IPS-18a (cell line): ENCODE measurements around the gene EBF3.

Source experiments
- H3K27ac ChIP-seq: one replicate; pipeline ENCODE4 v1.5.1; 2013; ENCODE audit warnings: low read length
- H3K27me3 ChIP-seq: one replicate; pipeline ENCODE4 v1.6.1; 2013; ENCODE audit warnings: mild to moderate bottlenecking, low read length; ENCODE audit not compliant: control insufficient read depth, insufficient read depth
- H3K36me3 ChIP-seq: one replicate; pipeline ENCODE4 v1.6.1; 2013; ENCODE audit warnings: low read depth, low read length; ENCODE audit not compliant: control insufficient read depth
- H3K4me1 ChIP-seq: one replicate; pipeline ENCODE4 v1.6.1; 2013; ENCODE audit warnings: low read depth, low read length; ENCODE audit not compliant: control insufficient read depth
- H3K4me3 ChIP-seq: one replicate; pipeline ENCODE4 v1.5.1; 2013; ENCODE audit warnings: low read length
- H3K9ac ChIP-seq: one replicate; pipeline ENCODE4 v1.6.1; 2013; ENCODE audit warnings: mild to moderate bottlenecking, low read length, moderate library complexity
- H3K9me3 ChIP-seq: one replicate; pipeline ENCODE4 v1.6.1; 2013; ENCODE audit warnings: low read depth, low read length; ENCODE audit not compliant: control insufficient read depth

Gene EBF3

DNA sequence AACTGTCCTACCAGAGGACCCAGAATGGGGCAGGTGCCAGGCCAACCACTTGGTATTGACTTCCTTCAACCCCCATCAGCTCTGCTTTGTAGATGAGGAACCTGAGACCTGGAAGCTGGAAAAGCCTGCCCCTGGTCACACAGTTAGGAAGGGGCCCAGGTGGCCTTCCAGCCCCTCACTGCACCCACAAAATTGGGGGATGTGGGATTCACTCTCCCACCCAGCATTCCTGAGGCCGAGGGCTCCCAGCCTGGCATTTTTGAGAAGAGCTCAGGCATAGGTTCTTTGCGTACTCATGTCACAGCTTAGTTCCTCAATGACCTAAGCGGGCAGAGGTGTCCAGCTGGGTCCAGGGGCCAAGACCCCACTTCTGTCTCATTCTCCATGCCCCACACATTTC lies 46.1 kb downstream of the EBF3 start:
- Histone ChIP-seq H3K27ac (no peak overlapping the region), H3K4me3 (no peak overlapping the region), H3K9ac (no peak overlapping the region), H3K27me3 (no peaks in the 10 kb centered on the region), H3K4me1 (no peaks in the 10 kb centered on the region), H3K36me3 (no peaks in the 10 kb centered on the region), H3K9me3 (no peaks in the 10 kb centered on the region)

DNA sequence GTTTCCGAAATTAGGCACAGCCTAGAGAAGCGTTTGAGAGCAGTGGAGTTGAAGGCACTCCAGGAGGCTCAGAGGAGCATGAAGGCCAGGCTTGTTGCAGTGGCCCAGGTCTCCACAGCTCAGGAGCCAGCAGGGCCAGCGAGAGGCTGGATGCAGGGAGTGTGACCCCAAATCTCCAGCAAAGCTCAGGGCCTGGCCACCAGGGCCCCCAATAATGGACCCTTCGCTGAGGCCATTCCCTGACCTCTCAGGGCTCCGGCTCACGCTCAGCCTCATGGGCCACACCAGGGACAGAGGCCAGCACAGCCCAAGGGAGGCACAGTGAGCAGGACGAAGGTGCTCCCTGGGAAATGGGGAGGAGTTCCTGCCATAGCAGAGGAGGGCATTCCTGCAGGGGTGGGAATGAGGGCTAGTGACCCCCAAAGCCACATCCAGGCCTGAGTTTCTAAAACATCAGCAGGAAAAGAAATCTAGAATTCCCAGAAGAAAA lies 47.5 kb downstream of the EBF3 start:
- H3K36me3 ChIP-seq, result no peaks in the 10 kb centered on the region
- no peak overlapping the region for H3K9ac ChIP-seq
- H3K27me3 ChIP-seq, result no peaks in the 10 kb centered on the region
- no peaks in the 10 kb centered on the region for H3K9me3 ChIP-seq
- peaks cover 6% of the 10 kb centered on the region for H3K4me1 ChIP-seq
- no peak overlapping the region for H3K4me3 ChIP-seq
- no peak overlapping the region for H3K27ac ChIP-seq

DNA sequence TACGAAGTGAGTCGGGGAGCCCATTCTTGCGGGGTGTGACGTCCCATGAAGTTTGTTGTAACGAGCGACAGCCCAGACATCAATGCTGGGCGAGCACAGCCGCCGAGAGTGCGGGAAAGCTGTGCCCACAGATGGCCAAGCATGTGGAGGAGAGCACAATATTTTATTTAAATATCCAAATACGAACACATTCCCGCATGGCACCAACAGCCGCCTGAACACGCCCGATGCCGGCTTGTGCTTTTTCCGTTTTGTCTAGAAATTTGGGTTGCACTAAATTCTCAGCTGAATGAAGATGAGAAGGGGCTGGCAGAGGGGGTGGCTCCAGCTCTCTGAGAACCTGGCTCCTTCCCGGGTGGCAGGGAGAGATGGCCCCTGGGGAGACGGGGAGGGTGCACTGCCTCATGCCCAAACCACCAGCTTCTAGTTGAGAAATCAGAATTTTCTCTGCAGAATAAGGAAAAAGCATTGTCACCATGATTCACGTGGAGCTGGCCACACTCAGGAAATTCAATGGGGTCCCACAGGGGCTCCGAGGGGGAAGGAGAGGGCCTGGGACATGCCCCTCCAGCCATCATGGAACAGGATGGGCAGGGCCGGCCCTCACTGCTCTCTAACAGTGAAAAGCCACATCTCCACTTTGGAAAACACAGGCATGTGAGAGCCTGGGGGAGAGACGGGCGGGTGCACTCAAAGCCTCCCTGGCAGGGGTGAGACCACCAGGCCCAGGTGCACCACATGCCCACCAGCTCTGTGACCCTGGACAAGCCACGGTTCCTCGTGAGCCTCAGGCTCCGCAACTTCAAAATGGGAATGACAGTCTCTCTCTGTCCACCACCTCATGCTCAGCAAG lies 48.3 kb downstream of the EBF3 start:
- peaks cover 6% of the 10 kb centered on the region for H3K4me1 ChIP-seq
- no peak overlapping the region for H3K27ac ChIP-seq
- no peaks in the 10 kb centered on the region for H3K27me3 ChIP-seq
- H3K9ac ChIP-seq, result no peak overlapping the region
- no peaks in the 10 kb centered on the region for H3K9me3 ChIP-seq
- H3K36me3 ChIP-seq, result no peaks in the 10 kb centered on the region
- H3K4me3 ChIP-seq, result no peak overlapping the region

DNA sequence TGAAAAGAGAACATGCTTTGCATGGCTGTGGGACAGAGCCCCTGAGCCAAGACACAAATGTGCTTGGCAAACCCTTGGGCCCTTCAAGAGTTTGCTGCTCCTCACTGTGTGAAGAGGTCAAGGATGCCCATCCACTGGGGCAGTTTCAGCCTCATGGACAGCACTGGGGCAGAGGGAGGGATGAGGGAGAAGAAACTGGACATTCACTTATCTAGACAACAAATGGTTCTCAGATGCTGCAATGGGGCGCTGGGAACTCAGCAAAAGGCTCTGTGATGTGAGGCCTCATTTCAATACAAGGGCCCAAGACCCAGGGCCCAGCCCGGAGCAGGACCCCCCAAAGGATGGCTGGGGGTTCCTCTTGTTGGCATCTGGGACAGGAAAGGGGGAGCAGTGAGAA lies 49.1 kb downstream of the EBF3 start:
- Histone ChIP-seq H3K4me3 (no peak overlapping the region), H3K36me3 (no peaks in the 10 kb centered on the region), H3K27me3 (no peaks in the 10 kb centered on the region), H3K4me1 (peaks cover 6% of the 10 kb centered on the region), H3K27ac (no peak overlapping the region), H3K9me3 (no peaks in the 10 kb centered on the region), H3K9ac (no peak overlapping the region)

DNA sequence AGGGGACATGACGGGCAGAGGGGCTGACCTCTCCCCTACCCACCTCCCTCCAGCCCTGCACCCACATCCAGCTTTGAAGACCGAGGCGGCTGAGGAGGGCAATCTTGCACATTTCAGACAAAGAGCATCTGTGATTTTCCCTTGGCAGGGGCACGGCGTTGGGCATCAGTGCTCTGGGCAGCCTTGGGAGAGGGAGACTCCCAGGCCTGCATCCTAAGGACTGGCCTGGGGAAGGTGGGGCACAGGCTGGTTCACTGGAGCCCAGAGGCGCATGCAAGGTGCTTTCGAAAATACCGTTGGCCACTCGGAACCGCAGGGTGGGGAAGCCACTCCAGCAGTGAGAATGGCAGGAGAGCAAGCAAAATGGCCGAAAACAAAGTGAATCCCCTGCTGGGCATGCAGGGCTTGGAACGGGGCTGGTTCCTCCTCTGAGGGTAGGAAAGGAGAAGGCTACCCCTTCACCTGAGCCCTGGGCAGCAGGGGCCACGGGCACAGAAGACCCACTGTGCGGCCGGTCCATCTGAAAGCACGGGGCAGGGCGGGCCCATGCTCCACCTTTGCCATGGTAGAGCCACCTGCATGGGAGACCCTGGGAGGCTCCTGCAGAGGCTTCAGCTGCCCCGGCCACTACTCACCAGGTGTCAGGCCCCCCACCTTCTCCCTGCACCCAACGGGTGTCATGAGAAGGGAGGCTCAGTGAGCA lies 49.8 kb downstream of the EBF3 start:
- no peaks in the 10 kb centered on the region for H3K36me3 ChIP-seq
- H3K9me3 ChIP-seq, result no peaks in the 10 kb centered on the region
- no peak overlapping the region for H3K9ac ChIP-seq
- peaks cover 6% of the 10 kb centered on the region for H3K4me1 ChIP-seq
- H3K27me3 ChIP-seq, result no peaks in the 10 kb centered on the region
- no peak overlapping the region for H3K27ac ChIP-seq
- H3K4me3 ChIP-seq, result no peak overlapping the region

DNA sequence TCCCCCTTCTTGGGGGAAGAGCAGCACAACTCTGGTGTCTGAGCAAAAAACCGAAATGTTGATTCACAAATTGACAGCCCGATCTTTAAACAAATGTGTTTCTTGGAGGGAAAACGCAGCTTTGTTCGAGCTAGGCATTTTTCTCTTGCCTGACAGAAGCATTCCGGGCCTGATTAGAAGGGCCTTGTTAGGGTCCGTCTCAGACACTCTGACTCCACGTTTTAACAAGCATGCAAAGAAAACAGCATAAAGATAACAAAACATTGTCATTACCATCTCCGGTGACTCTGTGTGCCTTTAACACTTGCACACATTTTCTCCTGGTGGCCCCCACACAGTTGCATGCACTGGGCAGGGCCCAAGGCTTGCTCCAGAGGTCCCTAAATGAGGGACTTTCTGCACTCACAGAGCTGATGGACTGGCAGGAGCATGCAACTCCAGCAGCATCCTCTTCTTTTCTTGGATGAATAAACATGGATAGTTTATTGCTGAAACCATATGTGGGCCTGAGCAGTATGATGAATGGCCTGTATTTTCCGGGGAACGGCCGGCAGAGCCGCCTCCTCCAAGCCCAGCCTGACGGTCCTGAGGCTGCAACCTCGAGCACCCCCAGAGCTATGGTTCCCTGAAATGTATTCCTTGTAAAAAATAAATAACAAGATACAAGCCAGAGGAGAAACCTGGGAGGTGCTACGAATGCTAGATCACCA lies 50.9 kb downstream of the EBF3 start:
- H3K27me3 ChIP-seq, result no peaks in the 10 kb centered on the region
- H3K9me3 ChIP-seq, result no peaks in the 10 kb centered on the region
- no peak overlapping the region for H3K27ac ChIP-seq
- H3K4me1 ChIP-seq, result peaks cover 6% of the 10 kb centered on the region
- no peaks in the 10 kb centered on the region for H3K36me3 ChIP-seq
- H3K9ac ChIP-seq, result no peak overlapping the region
- H3K4me3 ChIP-seq, result no peak overlapping the region

DNA sequence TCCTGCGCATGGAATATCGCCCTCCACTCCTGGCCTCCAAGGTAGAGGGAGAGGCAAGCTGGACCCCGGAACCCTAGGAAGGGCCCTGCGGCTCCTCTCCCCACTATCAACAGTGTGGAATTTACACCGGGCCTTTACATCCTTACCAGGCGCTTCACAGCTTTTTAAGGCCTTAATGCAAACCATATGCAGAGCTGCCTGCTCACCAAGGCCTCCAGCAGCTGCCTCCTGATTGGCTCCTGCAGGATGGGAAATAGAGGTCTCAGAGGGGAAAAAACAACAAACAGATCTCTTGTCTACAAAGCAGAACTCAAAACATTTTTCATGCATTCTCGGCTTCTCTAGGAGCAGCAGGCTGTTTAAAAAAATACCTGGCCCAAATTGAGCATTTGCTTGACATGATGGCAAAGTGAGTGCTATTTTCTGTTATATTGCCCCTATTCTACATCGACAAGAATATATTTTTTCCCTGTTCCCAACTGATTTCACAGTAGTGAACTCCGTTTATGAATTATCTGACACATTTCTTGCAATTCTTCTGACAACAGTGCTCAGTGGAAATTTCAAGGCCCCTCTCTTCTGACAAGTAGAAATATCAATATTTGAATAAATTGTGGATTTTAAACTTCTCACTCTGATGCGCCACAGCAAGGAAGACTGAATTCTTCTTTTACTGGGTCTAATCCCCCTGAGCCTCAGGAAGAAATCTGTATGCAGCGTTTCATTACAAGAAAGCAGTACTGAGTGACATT lies 51.7 kb downstream of the EBF3 start:
- Histone ChIP-seq H3K4me3 (no peak overlapping the region), H3K9me3 (no peaks in the 10 kb centered on the region)

DNA sequence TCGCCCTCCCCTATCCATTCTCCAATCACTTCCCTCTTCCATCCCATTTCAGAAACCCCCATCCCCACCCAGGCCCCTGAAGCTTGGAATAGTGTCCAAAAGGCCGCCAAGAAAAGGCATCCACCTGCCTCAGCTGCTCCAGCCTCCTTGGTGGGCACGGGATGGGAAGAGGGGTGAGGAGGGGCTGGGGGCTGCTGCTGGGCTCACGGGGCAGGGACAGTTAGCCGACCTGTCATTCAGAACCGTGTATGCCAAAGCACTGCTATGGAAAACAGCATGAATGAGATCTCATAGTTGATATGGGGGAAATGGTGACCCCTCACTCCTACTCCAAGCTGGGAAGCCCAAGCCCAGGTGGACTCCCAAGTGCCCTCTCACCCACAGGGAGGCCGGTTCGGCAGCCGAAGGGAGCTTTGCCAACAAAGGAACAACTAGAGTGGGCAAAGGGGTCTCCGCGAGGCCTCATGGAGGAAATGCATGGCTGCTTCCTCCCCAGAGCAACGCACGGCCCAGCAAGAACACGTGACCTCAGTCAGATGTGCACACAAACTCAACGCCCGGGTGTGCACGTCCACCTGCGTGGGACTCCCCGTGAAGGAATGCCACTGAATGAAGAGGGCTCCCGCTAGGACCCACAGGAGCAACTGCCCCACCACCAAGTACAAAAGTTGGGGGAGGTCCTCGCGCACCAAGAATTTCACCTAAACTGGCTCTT lies 52.5 kb downstream of the EBF3 start:
- H3K27me3 ChIP-seq, result no peaks in the 10 kb centered on the region
- no peak overlapping the region for H3K9ac ChIP-seq
- no peak overlapping the region for H3K27ac ChIP-seq

More for the DNA sequence above, 51.7 kb downstream of the EBF3 start:
- no peak overlapping the region for H3K9ac ChIP-seq
- H3K27me3 ChIP-seq, result no peaks in the 10 kb centered on the region
- H3K27ac ChIP-seq, result no peak overlapping the region
- H3K4me1 ChIP-seq, result peaks cover 6% of the 10 kb centered on the region
- H3K36me3 ChIP-seq, result no peaks in the 10 kb centered on the region

DNA sequence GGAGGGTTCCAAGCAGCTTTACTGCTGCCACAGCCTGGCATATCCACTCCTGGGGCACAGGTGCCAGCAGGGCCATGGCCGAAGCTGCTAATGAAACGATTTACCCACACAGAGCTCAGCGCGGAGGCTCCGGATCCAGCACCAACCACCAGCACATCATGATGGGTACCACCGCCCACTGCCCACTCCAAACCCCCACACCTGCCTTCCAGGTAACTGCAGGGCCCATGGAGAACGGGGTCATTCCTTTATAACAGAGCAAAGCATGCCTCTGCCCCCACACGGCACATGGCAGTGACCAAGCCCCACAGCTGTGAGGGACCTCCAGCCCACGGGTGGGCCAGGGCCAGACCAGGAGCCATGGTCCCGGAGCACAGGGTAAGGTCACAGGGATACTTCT lies 53.2 kb downstream of the EBF3 start:
- no peak overlapping the region for H3K9ac ChIP-seq
- no peak overlapping the region for H3K27ac ChIP-seq
- H3K9me3 ChIP-seq, result no peaks in the 10 kb centered on the region
- no peak overlapping the region for H3K4me3 ChIP-seq
- no peaks in the 10 kb centered on the region for H3K36me3 ChIP-seq
- peaks cover 6% of the 10 kb centered on the region for H3K4me1 ChIP-seq
- no peaks in the 10 kb centered on the region for H3K27me3 ChIP-seq

More for the DNA sequence above, 52.5 kb downstream of the EBF3 start:
- Histone ChIP-seq H3K4me3 (no peak overlapping the region), H3K9me3 (no peaks in the 10 kb centered on the region), H3K36me3 (no peaks in the 10 kb centered on the region), H3K4me1 (peaks cover 6% of the 10 kb centered on the region)

DNA sequence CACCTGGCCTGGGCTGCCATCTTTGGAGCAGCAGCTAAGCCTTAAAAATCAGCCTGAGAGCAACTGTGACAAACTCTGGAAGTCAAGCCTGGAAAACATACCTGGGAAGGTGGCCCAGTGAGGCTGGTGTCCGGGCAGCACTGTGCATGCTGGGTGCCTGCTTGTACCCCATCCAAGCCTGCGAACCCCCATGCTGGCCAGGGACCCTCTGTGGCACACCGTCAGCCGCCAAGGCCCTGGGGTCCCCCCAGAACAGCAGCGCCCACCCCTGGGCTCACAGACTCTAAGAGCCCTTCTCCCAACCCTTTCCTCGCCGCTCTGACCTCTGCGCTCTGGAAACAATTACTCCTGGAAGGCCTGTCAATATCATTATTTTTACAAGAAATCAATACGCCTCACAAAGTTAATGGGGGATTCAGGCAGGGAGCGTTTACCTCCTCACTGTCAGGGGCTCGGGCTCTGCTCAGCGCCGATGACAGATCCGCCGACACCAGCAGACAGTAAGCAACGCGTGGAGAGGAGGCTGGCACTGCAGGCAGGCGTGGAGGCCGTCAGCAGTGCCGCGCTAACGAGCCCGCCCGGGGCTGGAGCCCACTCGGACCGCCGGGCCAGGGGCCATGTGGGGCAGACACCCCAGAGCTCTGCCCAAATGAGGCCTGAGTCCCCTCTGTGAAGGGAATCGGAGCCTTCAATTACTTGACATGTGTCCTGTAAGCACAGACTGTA lies 54.4 kb downstream of the EBF3 start:
- no peaks in the 10 kb centered on the region for H3K9me3 ChIP-seq
- H3K36me3 ChIP-seq, result no peaks in the 10 kb centered on the region
- no peak overlapping the region for H3K4me3 ChIP-seq
- peaks cover 6% of the 10 kb centered on the region for H3K4me1 ChIP-seq
- H3K9ac ChIP-seq, result no peak overlapping the region
- no peak overlapping the region for H3K27ac ChIP-seq
- no peaks in the 10 kb centered on the region for H3K27me3 ChIP-seq
